C4-2B (cell line): ENCODE measurements around the gene GDI1.

ENCODE experiments used
- H3K27ac ChIP-seq: fragments of 450-650 bp; 2 replicates; pipeline ENCODE4 v1.5.1; 2017
- ZFX ChIP-seq: fragments of 450-650 bp; IDR thresholded peaks from 2 replicates; pipeline ENCODE4 v1.6.1; 2017
- TF ChIP-seq, protein P1 (sequence below): fragments of 450-650 bp; conservative IDR thresholded peaks from 2 replicates; pipeline ENCODE4 v1.5.1; 2017; ENCODE audit warnings: mild to moderate bottlenecking

GDI1 gene

DNA sequence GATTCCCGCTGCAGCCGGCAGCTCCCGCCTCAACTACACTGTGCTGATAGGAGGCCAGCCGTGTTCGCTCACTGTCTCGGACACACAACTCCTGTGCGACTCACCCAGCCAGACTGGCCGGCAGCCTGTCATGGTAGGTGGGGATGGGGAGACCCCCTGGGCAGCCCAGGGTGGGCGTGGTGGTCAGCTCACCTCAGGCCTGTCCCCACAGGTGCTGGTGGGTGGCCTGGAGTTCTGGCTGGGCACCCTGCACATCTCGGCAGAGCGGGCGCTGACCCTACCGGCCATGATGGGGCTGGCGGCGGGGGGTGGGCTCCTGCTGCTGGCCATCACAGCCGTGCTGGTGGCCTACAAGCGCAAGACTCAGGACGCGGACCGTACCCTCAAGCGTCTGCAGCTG, 30.6 kb downstream of the GDI1 start:
- H3K27ac ChIP-seq: no peak overlapping the region
- TF ChIP-seq, protein P1, sequence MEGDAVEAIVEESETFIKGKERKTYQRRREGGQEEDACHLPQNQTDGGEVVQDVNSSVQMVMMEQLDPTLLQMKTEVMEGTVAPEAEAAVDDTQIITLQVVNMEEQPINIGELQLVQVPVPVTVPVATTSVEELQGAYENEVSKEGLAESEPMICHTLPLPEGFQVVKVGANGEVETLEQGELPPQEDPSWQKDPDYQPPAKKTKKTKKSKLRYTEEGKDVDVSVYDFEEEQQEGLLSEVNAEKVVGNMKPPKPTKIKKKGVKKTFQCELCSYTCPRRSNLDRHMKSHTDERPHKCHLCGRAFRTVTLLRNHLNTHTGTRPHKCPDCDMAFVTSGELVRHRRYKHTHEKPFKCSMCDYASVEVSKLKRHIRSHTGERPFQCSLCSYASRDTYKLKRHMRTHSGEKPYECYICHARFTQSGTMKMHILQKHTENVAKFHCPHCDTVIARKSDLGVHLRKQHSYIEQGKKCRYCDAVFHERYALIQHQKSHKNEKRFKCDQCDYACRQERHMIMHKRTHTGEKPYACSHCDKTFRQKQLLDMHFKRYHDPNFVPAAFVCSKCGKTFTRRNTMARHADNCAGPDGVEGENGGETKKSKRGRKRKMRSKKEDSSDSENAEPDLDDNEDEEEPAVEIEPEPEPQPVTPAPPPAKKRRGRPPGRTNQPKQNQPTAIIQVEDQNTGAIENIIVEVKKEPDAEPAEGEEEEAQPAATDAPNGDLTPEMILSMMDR: no peak
- no peak for TF ChIP-seq ZFX

DNA sequence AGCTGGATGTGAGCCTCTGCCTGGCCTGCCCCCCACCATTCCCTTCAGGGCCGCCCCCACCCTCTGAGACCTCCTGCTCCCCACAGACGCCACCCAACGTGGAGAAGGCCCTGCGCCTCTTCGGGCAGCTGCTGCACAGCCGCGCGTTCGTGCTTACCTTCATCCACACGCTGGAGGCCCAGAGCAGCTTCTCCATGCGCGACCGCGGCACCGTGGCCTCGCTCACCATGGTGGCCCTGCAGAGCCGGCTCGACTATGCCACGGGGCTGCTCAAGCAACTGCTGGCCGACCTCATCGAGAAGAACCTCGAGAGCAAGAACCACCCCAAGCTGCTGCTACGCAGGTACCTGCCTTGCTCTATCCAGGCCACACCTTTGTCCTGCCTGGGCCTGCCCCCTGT, 31.3 kb downstream of the GDI1 start:
- TF ChIP-seq, protein P1: no peak
- TF ChIP-seq ZFX: no peak
- H3K27ac ChIP-seq: no peak overlapping the region

DNA sequence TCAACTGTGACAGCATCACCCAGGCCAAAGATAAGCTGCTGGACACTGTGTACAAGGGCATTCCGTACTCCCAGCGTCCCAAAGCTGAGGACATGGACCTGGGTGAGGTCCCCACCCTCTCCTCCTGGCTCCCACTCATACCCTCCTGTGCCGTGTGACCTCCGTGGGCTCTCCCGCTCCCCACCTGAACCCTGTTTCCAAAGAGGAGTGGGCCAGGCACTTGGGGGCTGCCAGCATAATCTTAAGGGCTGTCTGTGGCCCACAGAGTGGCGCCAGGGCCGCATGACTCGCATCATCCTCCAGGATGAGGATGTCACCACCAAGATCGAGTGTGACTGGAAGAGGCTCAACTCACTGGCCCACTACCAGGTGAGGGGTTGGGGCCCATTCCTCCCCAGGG, 32.2 kb downstream of the GDI1 start:
- no peak overlapping the region for H3K27ac ChIP-seq
- TF ChIP-seq ZFX: no peak
- TF ChIP-seq, protein P1: no peak

DNA sequence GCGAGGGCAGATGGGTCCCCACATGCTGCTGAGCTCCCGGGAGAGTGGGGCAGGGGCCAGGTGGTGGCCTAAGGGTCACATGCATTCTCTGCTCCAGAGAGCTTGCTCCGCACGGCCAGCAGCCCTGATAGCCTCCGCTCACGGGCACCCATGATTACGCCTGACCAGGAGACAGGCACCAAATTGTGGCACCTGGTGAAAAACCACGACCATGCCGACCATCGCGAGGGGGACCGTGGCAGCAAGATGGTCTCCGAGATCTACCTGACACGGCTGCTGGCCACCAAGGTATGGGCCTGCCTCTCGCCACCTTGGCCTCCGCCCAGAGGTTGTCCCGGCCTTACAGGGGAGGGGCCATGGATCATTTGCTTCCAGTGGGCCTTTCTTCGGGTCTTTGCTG, 32.9 kb downstream of the GDI1 start:
- TF ChIP-seq ZFX: no peak
- TF ChIP-seq, protein P1: no peak

DNA sequence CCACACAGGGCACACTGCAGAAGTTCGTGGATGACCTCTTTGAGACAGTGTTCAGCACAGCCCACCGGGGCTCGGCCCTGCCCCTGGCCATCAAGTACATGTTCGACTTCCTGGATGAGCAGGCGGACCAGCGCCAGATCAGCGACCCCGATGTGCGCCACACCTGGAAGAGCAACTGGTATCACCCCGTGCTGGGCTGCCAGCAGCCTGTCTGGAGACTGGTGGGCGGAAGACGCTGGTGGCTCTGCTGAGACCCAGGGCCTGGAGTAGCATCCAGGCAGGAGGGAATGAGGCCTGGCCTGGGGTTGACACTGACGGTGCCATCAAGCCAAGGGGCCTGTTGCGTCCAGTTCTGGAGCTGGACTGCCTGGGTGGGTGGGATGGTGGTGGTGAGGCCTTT, 33.5 kb downstream of the GDI1 start:
- no peak for TF ChIP-seq ZFX
- TF ChIP-seq, protein P1: no peak
- H3K27ac ChIP-seq: no peak overlapping the region

More for the DNA sequence above, 32.9 kb downstream of the GDI1 start:
- no peak overlapping the region for H3K27ac ChIP-seq

DNA sequence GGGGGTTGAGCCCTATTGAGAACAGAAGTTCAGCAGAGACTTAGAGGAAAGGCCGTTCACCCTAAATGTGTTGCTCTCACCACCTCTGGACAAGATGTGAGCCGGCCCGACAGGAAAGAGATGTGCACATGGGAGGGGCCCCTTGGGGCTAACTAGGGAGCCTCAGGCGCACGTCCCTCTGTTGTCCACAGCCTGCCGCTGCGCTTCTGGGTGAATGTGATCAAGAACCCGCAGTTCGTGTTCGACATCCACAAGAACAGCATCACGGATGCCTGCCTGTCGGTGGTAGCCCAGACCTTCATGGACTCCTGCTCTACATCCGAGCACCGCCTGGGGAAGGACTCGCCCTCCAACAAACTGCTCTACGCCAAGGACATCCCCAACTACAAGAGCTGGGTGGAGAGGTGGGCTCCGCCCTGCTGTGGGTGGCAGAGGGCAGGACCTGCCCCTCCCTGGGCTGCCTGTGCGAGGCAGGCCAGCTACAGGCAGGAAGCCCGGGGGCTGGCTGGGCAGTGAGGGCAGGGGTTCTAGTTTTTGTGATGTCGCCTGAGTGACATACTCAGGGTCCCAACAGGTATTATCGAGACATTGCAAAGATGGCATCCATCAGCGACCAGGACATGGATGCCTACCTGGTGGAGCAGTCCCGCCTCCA, 34.1 kb downstream of the GDI1 start:
- TF ChIP-seq, protein P1: no peak
- no peak for TF ChIP-seq ZFX
- no peak overlapping the region for H3K27ac ChIP-seq

- H3K27ac ChIP-seq: no peak overlapping the region
- TF ChIP-seq ZFX: no peak
- TF ChIP-seq, protein P1: no peak
Observed at GRCh38 chrX:154471839-154472684, 35.1 kb downstream of the GDI1 start.
